GM18870 (cell line): Measurements from ENCODE around the gene DBT.
"Not testable (repeated sequence)": the region's sequence is repeated elsewhere in the genome, so short reads cannot be mapped to it uniquely, and the experiment has no call there.

Source experiments
- ATAC-seq: cut with Tn5 transposase; IDR thresholded peaks from one replicate; pipeline ENCODE4 v1.9.1; 2021; ENCODE audit warnings: moderate library complexity; ENCODE audit not compliant: unreplicated experiment

DBT gene

DNA sequence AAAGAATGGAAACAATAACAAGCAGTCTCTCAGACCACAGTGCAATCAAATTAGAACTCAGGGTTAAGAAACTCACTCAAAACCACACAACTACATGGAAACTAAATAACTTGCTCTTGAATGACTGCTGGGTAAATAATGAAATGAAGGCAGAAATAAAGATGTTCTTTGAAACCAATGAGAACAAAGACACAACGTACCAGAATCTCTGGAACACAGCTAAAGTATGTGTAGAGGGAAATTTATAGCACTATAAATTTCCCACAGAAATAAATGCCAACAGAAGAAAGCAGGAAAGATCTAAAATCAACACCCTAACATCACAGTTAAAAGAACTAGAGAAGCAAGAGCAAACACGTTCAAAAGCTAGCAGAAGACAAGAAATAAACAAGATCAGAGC lies 46.9 kb downstream of the DBT start:
- not testable (repeated sequence) for ATAC-seq

DNA sequence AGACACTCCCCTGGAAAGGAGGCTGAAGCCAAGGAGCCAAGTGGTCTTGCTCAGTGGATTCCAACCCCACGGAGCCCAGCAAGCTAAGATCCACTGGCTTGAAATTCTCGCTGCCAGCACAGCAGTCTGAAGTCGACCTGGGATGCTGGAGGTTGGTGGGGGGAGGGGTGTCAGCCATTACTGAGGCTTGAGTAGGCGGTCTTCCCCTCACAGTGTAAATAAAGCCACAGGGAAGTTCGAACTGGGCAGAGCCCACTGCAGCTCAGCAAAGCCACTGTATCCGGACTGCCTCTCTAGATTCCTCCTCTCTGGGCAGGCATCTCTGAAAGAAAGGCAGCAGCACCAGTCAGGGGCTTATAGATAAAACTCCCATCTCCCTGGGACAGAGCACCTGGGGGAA lies 49.6 kb downstream of the DBT start:
- ATAC-seq = not testable (repeated sequence)

- no peak for ATAC-seq
Measured at GRCh38 chr1:100198596-100198995, 51.0 kb downstream of the DBT start.

- ATAC-seq = no peak
Measured at GRCh38 chr1:100188617-100189016, 61.0 kb downstream of the DBT start.

GRCh38 chr1:100187912-100188311 lies 61.7 kb downstream of the DBT start:
- ATAC-seq = no peak

- ATAC-seq = peak; percentile 78
Measured at GRCh38 chr1:100184536-100184935, 65.1 kb downstream of the DBT start.

DNA sequence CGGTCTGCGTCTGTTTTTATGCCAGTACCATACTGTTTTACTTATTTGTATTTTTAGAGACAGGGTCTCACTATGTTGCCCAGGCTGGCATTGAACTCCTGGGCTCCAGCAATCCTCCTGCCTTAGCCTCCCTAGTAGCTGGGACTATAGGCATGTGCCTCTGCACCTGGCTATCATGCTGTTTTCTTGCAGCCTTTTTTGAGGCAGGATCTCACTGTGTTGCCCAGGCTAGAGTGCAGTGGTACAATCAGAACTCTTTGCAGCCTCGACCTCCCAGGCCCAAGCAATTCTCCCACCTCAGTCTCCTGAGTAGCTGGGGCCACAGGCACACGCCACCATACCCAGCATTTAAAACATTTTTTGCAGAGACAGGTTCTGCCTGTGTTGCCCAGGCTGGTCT lies 66.3 kb downstream of the DBT start:
- no peak for ATAC-seq

DNA sequence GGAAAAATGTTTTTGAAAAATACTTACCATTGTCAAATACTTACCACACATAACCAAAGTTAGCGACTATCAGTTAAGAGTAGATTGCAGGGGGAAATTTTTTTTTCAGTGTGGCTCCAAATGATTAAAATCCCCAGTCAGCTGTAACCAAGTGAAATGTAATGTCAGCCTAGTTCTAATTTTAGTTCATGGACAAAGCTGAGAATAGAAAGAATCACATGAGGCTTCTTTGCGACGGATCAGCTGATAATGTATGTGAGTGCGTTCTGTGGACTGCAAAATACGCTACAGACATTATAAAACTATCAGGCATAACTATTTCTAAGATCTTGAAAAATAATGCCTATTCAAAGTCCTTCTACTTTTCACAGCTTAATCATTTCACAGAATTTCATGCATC lies 71.5 kb downstream of the DBT start, which contains the start of gene LRRC39:
TSS of gene LRRC39 (minus strand) at position 166 of the 400 bp plus-strand sequence. CDS start 9,740 bp downstream, outside the sequence.
- ATAC-seq = no peak

DNA sequence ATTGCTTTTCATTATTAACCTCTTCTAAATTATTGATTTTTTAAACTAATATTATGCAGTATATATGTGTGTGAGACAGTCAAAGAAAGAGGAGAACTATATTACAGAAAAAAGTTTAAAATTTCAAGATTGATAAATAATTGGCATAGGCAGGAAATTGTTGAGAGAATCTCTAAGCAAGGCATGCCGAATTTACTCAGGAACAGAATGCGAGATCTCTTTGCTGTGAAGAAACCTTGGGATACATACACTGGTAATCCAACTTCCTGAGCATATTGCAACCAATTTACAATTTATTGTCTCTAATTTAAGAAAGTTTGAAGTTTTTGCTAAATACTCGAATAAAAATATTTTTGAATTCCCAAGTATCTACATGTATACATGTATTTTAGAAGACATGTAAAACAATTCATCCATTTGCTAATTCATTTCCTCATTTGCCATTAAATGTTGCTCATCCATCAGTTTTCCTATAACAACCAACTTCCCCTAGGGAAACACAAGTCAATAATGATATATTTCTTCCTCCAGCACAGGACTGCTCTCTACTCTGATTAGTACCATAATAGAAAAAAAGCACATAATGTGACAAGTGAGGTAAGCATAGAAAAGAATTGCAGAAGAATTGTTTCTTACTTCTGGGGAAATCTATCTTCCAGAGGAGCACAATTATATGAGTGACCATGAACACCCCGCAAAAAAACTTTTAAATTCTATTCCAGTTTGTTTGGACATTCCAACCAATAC lies 72.2 kb downstream of the DBT start:
- ATAC-seq = no peak

DNA sequence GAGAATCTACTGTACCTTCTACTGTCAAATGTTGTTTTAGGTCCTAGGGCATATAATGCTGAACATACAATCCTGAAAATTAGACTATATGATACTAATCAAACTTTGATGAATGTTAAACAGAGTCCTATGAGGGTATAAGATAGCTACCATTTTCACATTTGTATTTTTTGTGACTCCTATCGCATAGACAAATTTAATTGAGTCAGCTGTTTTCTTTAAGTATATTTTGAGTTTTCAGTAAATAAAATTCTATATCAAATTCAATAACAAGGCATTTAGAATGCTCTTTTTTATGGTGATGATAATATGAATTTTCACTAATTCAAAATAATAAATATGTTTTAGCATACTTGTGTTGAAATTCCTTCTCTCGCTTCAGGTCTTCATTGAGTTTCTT lies 81.6 kb downstream of the DBT start:
- no peak for ATAC-seq

DNA sequence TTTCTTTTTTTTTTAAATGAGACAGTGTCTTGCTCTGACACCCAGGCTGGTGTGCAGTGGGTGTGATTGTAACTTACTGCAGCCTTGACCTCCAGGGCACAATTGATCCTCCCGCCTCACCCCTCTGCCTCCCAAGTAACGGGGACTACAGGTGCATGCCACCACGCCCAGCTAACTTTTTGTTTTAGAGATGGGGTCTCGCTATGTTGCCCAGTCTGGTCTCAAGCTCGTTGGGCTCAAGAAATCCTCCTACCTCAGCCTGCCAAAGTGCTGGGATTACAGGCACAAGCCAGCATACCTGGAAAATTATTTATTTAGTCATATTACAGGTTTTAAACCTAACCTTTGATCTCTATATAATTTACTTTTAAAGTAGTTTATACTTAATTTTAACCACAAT lies 84.9 kb downstream of the DBT start:
- no peak for ATAC-seq

DNA sequence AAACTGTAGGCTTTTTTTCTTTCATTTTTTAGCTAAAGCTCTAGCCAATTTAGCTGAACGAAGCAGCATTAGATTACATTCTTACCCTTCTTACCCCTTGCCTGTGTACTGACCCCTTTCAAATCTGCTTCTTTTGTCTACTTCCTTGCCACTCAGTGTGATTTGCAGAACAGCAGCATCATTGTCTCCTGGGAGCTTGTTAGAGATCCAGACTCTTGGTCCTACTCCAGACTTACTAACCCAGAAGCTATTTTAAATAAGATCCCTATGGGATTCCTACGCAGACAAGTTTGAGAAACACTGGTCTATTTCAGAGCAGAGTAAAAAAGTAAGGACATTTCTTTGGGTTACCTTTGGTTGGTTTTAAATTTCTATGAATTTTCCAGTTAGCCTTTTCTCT lies 85.4 kb downstream of the DBT start:
- ATAC-seq = no peak

- no peak for ATAC-seq
Measured at GRCh38 chr1:100162881-100163280, 86.8 kb downstream of the DBT start.

GRCh38 chr1:100152271-100152670 lies 97.4 kb downstream of the DBT start:
- ATAC-seq = peak; percentile 67

- ATAC-seq = no peak
Measured at GRCh38 chr1:100151679-100152078, 98.0 kb downstream of the DBT start.

GRCh38 chr1:100147875-100148274 lies 101.8 kb downstream of the DBT start:
- ATAC-seq = no peak

GRCh38 chr1:100146958-100147357 lies 102.7 kb downstream of the DBT start:
- no peak for ATAC-seq

DNA sequence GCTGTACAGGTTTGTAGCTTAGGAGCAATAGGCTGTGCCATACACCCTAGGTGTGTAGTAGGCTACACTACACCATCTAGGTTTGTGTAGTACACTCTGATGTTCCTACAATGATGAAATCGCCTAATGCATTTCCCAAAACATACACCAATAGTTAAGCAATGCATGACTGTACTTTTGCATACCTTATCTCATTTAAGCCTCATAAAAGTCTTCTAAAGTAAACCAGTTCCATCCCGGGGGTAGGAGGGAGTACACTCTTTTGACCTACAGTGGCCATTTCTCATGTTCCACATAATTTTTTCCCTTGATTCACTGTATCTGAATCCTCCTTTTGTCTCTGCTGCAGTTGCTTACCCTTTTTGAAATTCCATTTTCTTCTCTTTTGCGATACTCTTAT lies 104.5 kb downstream of the DBT start:
- ATAC-seq = no peak

DNA sequence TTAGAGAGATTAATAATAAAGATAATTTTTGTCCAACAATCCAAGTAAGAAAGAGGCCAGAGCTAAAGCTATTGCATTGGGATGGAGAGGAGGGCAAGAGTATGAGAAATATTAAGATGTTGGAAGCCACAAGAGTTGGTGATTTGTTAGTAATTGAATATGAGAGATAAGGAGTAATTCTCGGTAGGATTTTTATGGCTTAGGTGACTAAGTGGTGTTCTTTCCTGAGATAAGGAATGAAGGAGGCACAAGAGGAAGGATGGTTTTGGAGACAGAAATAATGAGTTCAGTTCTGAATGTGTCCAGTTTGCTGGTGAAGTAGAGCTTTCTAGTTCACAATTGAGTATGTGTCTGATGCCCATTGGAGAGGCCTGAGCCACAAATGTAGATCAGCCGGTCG lies 107.3 kb downstream of the DBT start:
- no peak for ATAC-seq

- ATAC-seq = no peak
Measured at GRCh38 chr1:100141192-100141591, 108.4 kb downstream of the DBT start.

DNA sequence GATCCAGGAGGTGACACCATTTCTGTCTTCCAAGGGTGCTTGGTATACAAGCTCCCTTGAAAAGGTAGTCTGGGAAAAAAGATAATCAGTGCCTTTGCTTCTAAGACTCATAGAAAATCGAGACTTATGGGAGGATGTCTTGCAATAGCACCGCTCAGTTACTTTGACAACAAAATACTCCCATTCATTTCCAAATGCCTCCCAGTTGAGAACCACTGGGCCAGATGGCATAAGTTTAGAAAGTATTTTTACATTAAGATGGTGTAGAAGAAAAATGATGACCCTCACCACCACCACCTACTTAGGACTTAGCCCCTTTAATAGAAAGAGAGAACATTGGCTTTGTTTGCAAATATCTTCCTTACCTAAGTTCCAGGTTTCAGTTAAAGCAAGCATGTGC lies 112.0 kb downstream of the DBT start:
- no peak for ATAC-seq
